ENCODE results near the gene AZGP1.

- no peak for TF ChIP-seq FOXM1 (IDR thresholded peaks at IDR 0.05; ENCODE audit: borderline replicate concordance)
- no peak for TF ChIP-seq BHLHE40 (IDR thresholded peaks at IDR 0.05; ENCODE audit: borderline replicate concordance)
- no peak for TF ChIP-seq CTBP1 (IDR thresholded peaks at IDR 0.05; ENCODE audit: borderline replicate concordance)
- TF ChIP-seq NFRKB (IDR thresholded peaks at IDR 0.05): no peak
- TF ChIP-seq SP1 (IDR thresholded peaks at IDR 0.05): no peak
- TF ChIP-seq ELF4 (IDR thresholded peaks at IDR 0.05): no peak
- no peak for TF ChIP-seq LEF1 (IDR thresholded peaks at IDR 0.05; ENCODE audit: borderline replicate concordance)
- no peak for TF ChIP-seq ARNT (IDR thresholded peaks at IDR 0.05)
These were observed 20.6 kb downstream of the AZGP1 start for GRCh38 chr7:99955247-99955646.
